GM21529 (cell line): Measurements from ENCODE around the gene BBOF1.

ENCODE experiments used
- ATAC-seq: cut with Tn5 transposase; IDR thresholded peaks from one replicate; pipeline ENCODE4 v1.9.1; 2021; ENCODE audit not compliant: unreplicated experiment

The BBOF1 gene

GRCh38 chr14:74019408-74020137 lies 424 bp downstream of the BBOF1 start:
- ATAC-seq = no peak

GRCh38 chr14:74022346-74022745 lies 3.2 kb downstream of the BBOF1 start:
- ATAC-seq = no peak

GRCh38 chr14:74029136-74029535 lies 10.0 kb downstream of the BBOF1 start:
- no peak for ATAC-seq

- ATAC-seq = no peak
Observed at GRCh38 chr14:74034572-74034971, 15.4 kb downstream of the BBOF1 start.

- ATAC-seq = no peak
Observed at GRCh38 chr14:74035556-74035955, 16.4 kb downstream of the BBOF1 start.

- no peak for ATAC-seq
Observed at GRCh38 chr14:74038020-74038859, 19.1 kb downstream of the BBOF1 start.

- ATAC-seq = no peak
Observed at GRCh38 chr14:74042296-74042695, 23.1 kb downstream of the BBOF1 start.

GRCh38 chr14:74045522-74045921 lies 26.4 kb downstream of the BBOF1 start:
- no peak for ATAC-seq

GRCh38 chr14:74048281-74048680 lies 29.1 kb downstream of the BBOF1 start:
- no peak for ATAC-seq

- no peak for ATAC-seq
Observed at GRCh38 chr14:74049876-74050495, 30.8 kb downstream of the BBOF1 start.

- no peak for ATAC-seq
Observed at GRCh38 chr14:74062809-74063150, 43.6 kb downstream of the BBOF1 start.

GRCh38 chr14:74064426-74064825 lies 45.3 kb downstream of the BBOF1 start:
- ATAC-seq = no peak

- ATAC-seq = no peak
Observed at GRCh38 chr14:74064883-74065282, 45.7 kb downstream of the BBOF1 start.

GRCh38 chr14:74065746-74066575 lies 46.8 kb downstream of the BBOF1 start:
- ATAC-seq = no peak

GRCh38 chr14:74077401-74077800 lies 58.3 kb downstream of the BBOF1 start:
- no peak for ATAC-seq

- ATAC-seq = no peak
Observed at GRCh38 chr14:74080820-74081460, 61.8 kb downstream of the BBOF1 start.

GRCh38 chr14:74081491-74081890 lies 62.3 kb downstream of the BBOF1 start:
- no peak for ATAC-seq

GRCh38 chr14:74083161-74083560 lies 64.0 kb downstream of the BBOF1 start:
- no peak for ATAC-seq

GRCh38 chr14:74083784-74084276 lies 64.7 kb downstream of the BBOF1 start:
- ATAC-seq = peak; percentile 18

- ATAC-seq = peak; percentile 88
Observed at GRCh38 chr14:74084277-74085046, 65.3 kb downstream of the BBOF1 start, which contains the start of the genes ALDH6A1 and LIN52. Gene ALDH6A1 (minus strand): TSS chr14:74084453. CDS start chr14:74084394, 59 bp downstream. Gene LIN52 (plus strand): TSS chr14:74084956. CDS start chr14:74084975, 19 bp downstream.
